GM21529 (cell line): ENCODE data around the gene GFER.
A peak's percentile ranks its signal among the peaks of the same experiment; 100 is the strongest.
"Not testable (repeated sequence)": the region's sequence is repeated elsewhere in the genome, so short reads cannot be mapped to it uniquely, and the experiment has no call there.

Experiments used
- ATAC-seq: cut with Tn5 transposase; IDR thresholded peaks from one replicate; pipeline ENCODE4 v1.9.1; 2021; ENCODE audit not compliant: unreplicated experiment

Gene GFER

GRCh38 chr16:1983544-1984346 lies at the start of gene GFER:
GFER (plus strand) TSS chr16:1984193; CDS start chr16:1984219, 26 bp downstream.
- ATAC-seq, result peak; percentile 77

DNA sequence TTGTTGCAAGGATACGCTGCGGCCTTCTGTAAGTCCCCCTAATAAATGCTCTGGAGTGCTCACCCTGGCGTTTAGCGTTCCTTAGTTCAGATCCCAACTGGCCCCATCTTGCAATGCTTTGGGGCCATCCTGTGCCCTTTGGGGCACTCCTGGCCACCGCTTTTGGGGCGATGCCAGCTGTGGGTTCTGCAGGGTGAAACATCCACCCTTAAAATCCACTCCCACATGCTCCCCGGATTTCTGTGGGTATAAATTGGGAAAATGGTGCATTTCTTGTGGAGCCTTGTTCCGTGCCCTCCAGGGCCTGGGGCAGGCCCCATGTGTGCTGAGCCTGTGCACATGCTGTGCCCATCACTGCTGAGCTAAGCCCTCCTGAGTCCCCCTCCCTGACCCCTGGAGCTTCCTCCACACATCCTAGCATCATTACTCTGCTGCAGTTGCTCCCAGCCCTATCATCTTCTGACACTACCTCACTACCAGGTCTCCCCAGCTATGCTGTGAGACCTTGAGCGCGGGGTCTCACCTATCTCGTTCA lies 47.0 kb upstream of the GFER start:
- ATAC-seq, result no peak

DNA sequence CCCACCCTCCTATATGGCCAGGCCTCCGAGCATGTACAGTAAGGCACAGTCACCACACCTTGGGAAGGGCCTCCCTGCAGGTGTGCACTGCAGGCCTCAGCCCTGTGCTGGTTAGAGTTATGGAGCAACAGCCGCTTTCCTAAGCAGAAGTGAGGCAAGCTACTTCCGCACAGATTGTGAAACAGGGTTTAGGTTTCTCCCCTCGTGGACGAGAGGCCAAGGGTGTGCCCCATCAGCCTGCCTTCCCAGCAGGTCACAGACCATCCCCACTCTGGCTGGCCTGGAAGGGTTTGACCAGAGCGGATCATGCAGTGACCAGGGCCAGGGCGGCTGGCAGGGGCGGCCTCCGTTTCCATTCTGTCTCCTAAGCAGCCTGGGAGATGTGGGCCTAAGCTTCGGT lies 45.7 kb upstream of the GFER start:
- no peak for ATAC-seq

GRCh38 chr16:1938910-1939309 lies 45.1 kb upstream of the GFER start:
- no peak for ATAC-seq

- not testable (repeated sequence) for ATAC-seq
These were observed 44.2 kb upstream of the GFER start for GRCh38 chr16:1939833-1940232.

- no peak for ATAC-seq
These were observed 43.5 kb upstream of the GFER start for GRCh38 chr16:1940273-1941161.

DNA sequence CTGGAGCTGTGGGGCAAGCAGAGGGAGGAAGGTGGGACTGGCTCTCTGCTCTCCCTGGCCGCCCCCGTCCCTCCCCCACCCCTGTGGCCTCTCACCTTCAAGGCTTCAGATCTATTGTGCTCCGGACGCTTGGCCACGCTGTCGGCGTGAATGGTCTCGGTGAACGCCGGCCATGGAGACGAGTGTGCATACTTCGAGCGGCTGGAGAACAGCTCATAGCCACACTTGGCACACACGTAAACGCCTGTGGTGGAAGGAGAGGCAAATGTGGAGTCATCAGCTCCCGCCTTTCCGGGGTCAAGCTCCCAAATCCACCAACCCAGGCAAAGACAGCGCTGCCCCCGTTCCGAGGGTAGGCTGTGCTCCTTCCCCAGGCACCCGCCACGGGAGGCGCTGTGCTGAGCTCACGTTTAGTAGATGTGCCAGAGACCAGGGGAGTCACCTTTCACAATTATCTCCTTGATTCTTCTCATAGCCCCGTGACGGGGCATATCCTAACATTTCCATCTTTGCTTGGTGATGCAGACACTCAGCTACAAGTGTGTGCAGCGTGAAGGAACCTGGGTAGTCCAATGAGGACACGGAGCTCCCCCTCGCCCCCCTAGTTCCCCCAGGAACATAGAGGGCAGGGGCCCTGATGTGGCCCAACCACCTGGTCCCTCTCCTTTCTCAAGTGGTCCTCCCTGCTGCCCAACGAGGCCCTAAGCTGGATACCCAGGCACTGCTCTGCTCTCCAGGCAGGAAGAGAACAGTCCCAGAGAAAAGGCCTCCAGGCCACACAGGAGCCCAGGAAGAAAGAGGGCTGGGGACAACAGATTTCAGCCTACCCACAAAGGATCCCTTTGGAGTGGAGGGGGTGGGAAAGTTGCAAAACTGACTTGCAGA lies 42.6 kb upstream of the GFER start:
- ATAC-seq, result no peak

DNA sequence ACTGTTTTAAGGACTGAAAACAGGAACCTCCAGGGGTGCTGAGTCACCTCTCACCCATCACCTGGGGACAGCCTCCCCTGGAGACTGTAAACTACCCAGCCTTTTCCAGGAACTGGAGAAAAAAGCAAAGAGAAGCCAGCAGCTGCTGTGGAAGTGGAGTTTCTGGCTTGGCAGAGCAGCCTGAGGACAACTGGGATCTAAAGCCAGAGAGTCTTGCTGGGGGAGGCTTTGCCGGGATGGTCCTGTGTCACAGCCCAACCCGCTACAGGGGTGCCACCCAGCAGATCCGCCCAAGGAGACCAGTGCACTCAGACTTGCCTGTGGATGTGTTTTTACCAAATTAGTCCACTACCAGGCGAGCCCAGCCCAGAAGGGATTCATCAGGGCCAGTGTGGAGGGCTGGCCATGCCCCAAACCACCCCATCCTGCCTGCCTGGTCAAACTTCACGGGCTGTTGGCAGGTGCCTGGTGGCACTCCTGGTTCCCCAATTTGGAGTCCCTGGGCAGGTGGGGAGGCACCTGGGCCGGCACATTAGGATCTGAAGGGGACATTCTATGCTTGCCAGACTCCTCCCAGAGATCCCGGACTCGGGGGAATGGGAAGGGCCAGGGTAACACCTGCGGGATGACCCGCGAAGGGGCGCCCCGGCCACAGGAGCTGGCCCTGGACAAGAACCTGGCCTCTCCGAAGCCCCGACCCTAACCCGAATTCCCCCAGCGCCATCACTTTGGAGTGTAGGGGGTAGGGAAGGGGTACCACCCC lies 41.8 kb upstream of the GFER start:
- ATAC-seq, result no peak

DNA sequence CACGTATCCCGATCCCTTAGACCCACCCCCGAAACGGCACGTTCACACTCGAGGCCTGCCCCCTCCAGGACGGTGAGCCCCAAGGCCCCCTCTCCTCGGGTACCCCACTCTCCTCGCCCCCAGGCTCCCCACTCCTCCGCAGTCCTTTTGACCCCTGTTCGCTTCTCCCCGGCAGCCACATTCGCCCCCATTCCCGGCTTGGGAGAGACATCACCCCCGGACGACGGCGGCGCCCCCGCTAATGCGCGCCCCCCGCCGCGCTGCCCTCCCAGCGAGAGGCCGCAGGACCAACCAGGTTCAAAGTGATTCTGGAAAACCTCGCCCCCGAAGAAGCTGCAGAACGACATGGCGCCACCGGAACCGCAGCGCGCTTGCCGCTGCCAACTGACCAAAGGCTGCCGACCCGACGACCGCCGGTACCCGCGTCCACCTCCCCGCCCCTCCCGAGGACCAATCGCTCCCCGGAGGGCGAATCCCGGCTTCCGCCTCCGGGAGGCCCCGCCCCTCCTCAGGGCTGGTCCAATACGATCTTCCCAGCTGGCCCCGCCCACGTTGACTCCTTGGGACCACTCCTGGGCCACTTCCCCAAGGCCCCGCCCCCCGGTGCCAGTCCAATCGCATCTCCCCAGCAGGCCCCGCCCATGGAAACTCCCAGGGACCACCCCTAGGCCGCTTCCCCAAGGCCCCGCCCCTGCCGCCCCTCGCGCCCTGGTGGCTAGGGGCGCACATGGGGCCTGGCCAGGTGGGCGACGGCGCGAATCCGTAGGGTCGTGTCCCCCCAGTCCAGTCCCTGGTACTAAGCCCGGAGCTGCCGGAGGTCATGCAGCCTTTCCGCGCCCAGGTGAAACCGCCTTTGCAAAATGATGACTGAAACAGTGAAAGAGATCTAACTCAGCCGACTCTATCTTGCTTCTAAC lies 40.9 kb upstream of the GFER start, which contains the start of gene MSRB1:
TSS of gene MSRB1 (minus strand) at position 390 of the 917 bp plus-strand sequence. CDS start at position 347, 43 bp downstream.
- ATAC-seq, result peak; percentile 86

DNA sequence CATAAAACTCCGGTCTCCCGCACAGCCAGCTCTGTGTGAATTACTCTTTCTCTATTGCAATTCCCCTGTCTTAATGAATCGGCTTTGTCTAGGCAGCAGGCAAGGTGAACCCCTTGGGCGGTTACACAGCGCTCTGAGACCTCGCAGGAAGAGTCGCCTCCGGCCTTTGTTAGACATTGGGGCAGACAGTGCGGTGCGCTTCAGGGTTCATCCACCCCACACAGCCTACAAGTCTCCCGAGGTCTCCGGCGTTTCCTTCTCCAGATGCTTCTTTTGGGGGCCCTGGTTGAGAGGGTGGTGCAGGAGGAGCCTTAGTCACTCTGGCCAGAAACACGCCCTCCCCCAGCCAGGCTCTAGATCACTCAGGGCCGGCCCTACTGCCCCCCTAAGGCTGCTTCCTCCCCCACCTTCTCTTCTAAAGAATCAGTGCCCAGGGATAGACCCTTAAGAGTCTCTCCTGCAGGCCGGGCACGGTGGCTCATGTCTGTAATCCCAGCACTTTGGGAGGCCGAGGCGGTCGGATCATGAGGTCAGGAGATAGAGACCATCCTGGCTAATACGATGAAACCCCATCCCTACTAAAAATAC lies 39.3 kb upstream of the GFER start:
- no peak for ATAC-seq

DNA sequence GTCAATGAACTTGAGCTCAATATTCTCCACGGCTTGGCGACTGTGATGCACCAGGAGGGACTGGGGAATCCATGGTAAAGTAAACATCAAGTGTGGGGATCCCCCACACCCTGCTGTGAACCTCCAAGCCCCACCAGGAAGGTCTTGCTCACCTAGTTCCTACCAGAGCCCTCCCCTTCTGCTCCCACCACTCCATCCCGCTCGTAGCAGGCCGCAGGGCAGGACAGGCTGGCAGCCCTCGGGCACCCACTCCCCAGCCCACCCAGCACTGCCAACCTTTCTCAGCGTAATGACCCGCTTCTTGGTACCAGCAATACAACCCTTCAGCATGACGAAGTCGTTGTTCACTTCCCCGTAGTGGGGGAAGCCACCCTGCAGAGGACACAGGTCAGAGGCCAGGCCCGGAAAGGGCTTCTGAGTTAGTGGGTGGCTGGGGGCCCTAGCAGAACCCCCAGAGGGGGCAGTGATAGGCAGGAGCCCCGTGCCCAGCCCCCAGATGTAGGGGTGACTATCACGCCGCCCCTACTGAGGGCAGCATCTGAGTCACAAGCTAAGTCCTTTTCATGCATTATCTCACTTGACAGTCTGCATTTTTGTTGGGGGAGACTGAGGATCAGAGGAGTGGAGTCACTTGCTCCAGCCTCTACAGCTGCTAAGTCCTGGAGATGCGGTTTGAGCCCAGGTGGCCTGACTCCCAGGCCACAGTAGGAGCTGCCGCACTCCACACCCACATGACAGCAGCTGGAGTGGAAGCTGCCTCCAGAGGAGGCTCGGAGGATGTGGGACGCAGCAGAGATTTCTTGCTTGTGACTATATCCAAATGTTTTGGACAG lies 38.2 kb upstream of the GFER start:
- ATAC-seq, result no peak

DNA sequence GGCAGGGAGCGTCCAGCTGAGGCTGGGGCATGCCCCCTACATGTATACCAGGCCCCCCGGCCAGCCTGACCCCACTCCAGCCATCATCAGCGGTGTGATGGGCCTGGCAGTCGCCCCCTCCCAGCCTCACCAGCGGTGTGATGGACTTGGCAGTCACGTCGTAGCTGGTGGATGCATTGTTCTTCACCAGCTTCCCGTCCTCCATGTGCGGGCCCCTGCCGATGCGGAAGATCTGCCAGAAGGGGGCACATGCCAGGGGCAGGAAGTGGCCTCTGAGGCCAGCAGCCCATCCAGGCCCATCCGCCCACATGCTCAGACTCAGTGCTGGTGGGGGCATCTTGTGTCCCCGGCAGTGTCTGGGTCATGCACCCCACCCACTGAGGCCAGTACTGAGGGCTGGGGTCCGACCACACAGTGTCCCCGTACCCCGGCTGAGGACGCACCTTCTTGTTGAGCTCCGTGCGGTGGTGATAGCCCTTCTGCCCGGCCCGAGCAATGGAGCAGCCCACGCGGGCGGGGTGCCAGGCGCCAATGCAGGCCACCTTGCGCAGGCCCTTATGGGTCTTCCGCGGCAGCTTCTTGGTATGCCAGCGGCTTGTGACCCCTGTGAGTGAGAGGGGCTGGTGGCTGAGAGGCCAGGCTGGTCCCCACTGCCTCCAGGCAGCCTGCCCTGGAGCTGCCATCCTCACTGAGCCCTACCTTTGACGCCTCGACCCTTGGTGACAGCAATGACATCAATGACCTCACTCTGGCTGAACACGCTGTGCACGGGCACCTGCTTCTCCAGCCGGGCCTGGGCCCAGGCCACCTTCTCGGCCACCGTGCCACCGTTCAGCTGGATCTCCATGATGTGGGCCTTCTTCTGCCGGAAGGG lies 37.3 kb upstream of the GFER start:
- no peak for ATAC-seq

DNA sequence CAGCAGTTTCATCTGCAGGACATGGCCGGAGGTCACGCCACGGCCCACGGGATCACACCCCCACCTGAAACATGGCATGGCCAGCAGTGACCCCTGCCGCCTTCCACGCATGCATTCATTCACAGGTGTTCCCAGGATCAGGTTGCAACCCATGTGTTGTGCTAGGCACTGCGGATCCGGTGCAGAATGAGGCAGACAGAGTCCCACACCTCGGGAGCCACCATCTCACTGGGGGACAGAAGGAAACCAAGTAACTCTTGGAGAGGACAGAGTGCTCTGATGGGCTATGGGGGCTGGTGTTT lies 36.7 kb upstream of the GFER start:
- ATAC-seq, result no peak

DNA sequence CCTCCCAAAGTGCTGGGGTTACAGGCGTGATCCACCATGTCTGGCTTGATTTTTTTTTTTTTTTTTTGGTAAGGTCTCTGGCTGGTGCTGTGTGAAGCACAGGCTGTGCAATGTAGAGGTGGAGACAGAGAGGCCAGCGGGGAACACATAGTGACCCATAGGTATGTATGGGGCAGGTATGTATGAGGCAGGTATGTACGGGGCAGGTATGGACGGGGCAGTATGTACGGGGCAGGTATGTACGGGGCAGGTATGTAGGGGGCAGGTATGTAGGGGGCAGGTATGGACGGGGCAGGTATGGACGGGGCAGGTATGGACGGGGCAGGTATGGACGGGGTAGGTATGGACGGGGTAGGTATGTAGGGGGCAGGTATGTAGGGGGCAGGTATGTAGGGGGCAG lies 34.5 kb upstream of the GFER start:
- ATAC-seq, result no peak

GRCh38 chr16:1950047-1950446 lies 33.9 kb upstream of the GFER start:
- no peak for ATAC-seq

GRCh38 chr16:1950559-1950958 lies 33.4 kb upstream of the GFER start:
- ATAC-seq, result no peak

- no peak for ATAC-seq
These were observed 30.3 kb upstream of the GFER start for GRCh38 chr16:1953734-1954133.
